ENCODE measurements around the gene IMPDH1. TPM values are rescaled to one million over a fixed set of nuclear protein-coding genes. Genes with fewer than 3 reads are reported as not detected.

The IMPDH1 gene
- polyA plus RNA-seq, 6 donors from 2014 or later = 24.6 to 39.6 (median 26.8) TPM

GRCh38 chr7:128384726-128385125 is 25.1 kb downstream of the IMPDH1 start:
- Mint-ChIP-seq H3K36me3 (no peaks in the 10 kb centered on the region), H3K27me3 (no peaks in the 10 kb centered on the region), H3K9me3 (peaks cover 0 to 2% (median 0%) of the 10 kb centered on the region in 7 donors), H3K27ac (no peak overlapping the region), H3K4me3 (no peak overlapping the region), H3K4me1 (peaks cover 0 to 9% (median 7%) of the 10 kb centered on the region in 3 donors)
- DNase-seq (no peak), ATAC-seq (ENCODE audit: low read depth in 2 of 2) (no peak)

GRCh38 chr7:128383776-128384175 is 26.0 kb downstream of the IMPDH1 start:
- DNase-seq (no peak), ATAC-seq (ENCODE audit: low read depth in 2 of 2) (no peak)
- Mint-ChIP-seq H3K27ac (no peak overlapping the region), H3K4me3 (peak overlapping the region in 1 of 8 donors; percentile 29), H3K9me3 (peaks cover 0 to 2% (median 0%) of the 10 kb centered on the region in 7 donors), H3K36me3 (no peaks in the 10 kb centered on the region), H3K4me1 (peaks cover 0 to 9% (median 7%) of the 10 kb centered on the region in 3 donors), H3K27me3 (no peaks in the 10 kb centered on the region)

- peaks cover 0 to 8% (median 0%) of the 10 kb centered on the region in 3 donors for H3K27me3 Mint-ChIP-seq
- DNase-seq (no peak), ATAC-seq (ENCODE audit: low read depth in 2 of 2) (peak; percentile 21 to 35)
- H3K9me3 Mint-ChIP-seq = peaks cover 0 to 2% (median 0%) of the 10 kb centered on the region in 7 donors
- no peaks in the 10 kb centered on the region for H3K4me1 Mint-ChIP-seq
- no peak overlapping the region for H3K4me3 Mint-ChIP-seq
- H3K36me3 Mint-ChIP-seq = no peaks in the 10 kb centered on the region
- H3K27ac Mint-ChIP-seq = no peak overlapping the region
Observed at GRCh38 chr7:128381161-128381821, 28.5 kb downstream of the IMPDH1 start.

- Mint-ChIP-seq H3K9me3 (no peaks in the 10 kb centered on the region), H3K36me3 (no peaks in the 10 kb centered on the region), H3K27me3 (peaks cover 0 to 11% (median 0%) of the 10 kb centered on the region in 3 donors), H3K4me1 (no peaks in the 10 kb centered on the region), H3K4me3 (no peak overlapping the region), H3K27ac (no peak overlapping the region)
- ATAC-seq (ENCODE audit: low read depth in 2 of 2) (no peak), DNase-seq (no peak)
Observed at GRCh38 chr7:128380483-128381106, 29.2 kb downstream of the IMPDH1 start.

GRCh38 chr7:128379900-128380479 is 29.8 kb downstream of the IMPDH1 start:
- ATAC-seq (ENCODE audit: low read depth in 2 of 2) (no peak), DNase-seq (no peak)
- Mint-ChIP-seq H3K4me3 (no peak overlapping the region), H3K9me3 (no peaks in the 10 kb centered on the region), H3K27me3 (peaks cover 0 to 11% (median under 1%) of the 10 kb centered on the region in 3 donors), H3K27ac (peak overlapping the region in 1 of 6 donors; percentile 11), H3K36me3 (no peaks in the 10 kb centered on the region), H3K4me1 (no peaks in the 10 kb centered on the region)

- H3K4me1 Mint-ChIP-seq = no peaks in the 10 kb centered on the region
- peak overlapping the region in 1 of 6 donors; percentile 80 for H3K27ac Mint-ChIP-seq
- no peak for DNase-seq
- no peak for ATAC-seq (ENCODE audit: low read depth in 2 of 2)
- H3K36me3 Mint-ChIP-seq = no peaks in the 10 kb centered on the region
- H3K27me3 Mint-ChIP-seq = peaks cover 8 to 19% (median 14%) of the 10 kb centered on the region in 3 donors
- no peak overlapping the region for H3K4me3 Mint-ChIP-seq
- peaks cover 0 to 4% (median 0%) of the 10 kb centered on the region in 7 donors for H3K9me3 Mint-ChIP-seq
Observed at GRCh38 chr7:128378637-128379036, 31.1 kb downstream of the IMPDH1 start.

GRCh38 chr7:128376077-128376476 is 33.7 kb downstream of the IMPDH1 start:
- Mint-ChIP-seq H3K27ac (no peak overlapping the region), H3K4me1 (no peaks in the 10 kb centered on the region), H3K27me3 (peaks cover 15 to 22% (median 22%) of the 10 kb centered on the region in 3 donors), H3K4me3 (no peak overlapping the region), H3K9me3 (peaks cover 0 to 4% (median 0%) of the 10 kb centered on the region in 7 donors), H3K36me3 (no peaks in the 10 kb centered on the region)
- DNase-seq (no peak), ATAC-seq (ENCODE audit: low read depth in 2 of 2) (no peak)

GRCh38 chr7:128374041-128374440 is 35.7 kb downstream of the IMPDH1 start:
- H3K4me3 Mint-ChIP-seq = no peak overlapping the region
- no peaks in the 10 kb centered on the region for H3K4me1 Mint-ChIP-seq
- DNase-seq (no peak), ATAC-seq (ENCODE audit: low read depth in 2 of 2) (no peak)
- no peaks in the 10 kb centered on the region for H3K36me3 Mint-ChIP-seq
- peak overlapping the region in 1 of 6 donors; percentile 48 for H3K27ac Mint-ChIP-seq
- H3K9me3 Mint-ChIP-seq = peaks cover 0 to 4% (median 0%) of the 10 kb centered on the region in 7 donors
- H3K27me3 Mint-ChIP-seq = peaks cover 22 to 30% (median 25%) of the 10 kb centered on the region in 3 donors

- Mint-ChIP-seq H3K36me3 (no peaks in the 10 kb centered on the region), H3K4me1 (no peaks in the 10 kb centered on the region), H3K27ac (no peak overlapping the region), H3K9me3 (peaks cover 0 to 4% (median 0%) of the 10 kb centered on the region in 7 donors), H3K4me3 (no peak overlapping the region), H3K27me3 (peaks cover 22 to 34% (median 25%) of the 10 kb centered on the region in 3 donors)
- ATAC-seq (ENCODE audit: low read depth in 2 of 2) = no peak
- no peak for DNase-seq
Observed at GRCh38 chr7:128373606-128374005, 36.2 kb downstream of the IMPDH1 start.

GRCh38 chr7:128370491-128370890 is 39.3 kb downstream of the IMPDH1 start:
- Mint-ChIP-seq H3K4me1 (no peaks in the 10 kb centered on the region), H3K4me3 (no peak overlapping the region), H3K27me3 (peaks cover 35 to 54% (median 42%) of the 10 kb centered on the region in 3 donors), H3K36me3 (no peaks in the 10 kb centered on the region), H3K9me3 (peaks cover 0 to 4% (median 2%) of the 10 kb centered on the region in 7 donors), H3K27ac (no peak overlapping the region)
- ATAC-seq (ENCODE audit: low read depth in 2 of 2) = no peak
- DNase-seq = no peak

- Mint-ChIP-seq H3K9me3 (peaks cover 0 to 2% (median 0%) of the 10 kb centered on the region in 7 donors), H3K27ac (no peak overlapping the region)
Observed at GRCh38 chr7:128366986-128367385, 42.8 kb downstream of the IMPDH1 start.

GRCh38 chr7:128366300-128366699 is 43.5 kb downstream of the IMPDH1 start:
- Mint-ChIP-seq H3K27me3 (peaks cover 61 to 76% (median 71%) of the 10 kb centered on the region in 3 donors), H3K4me3 (no peak overlapping the region), H3K36me3 (no peaks in the 10 kb centered on the region), H3K9me3 (peaks cover 0 to 2% (median 0%) of the 10 kb centered on the region in 7 donors), H3K4me1 (peaks cover 9 to 11% (median 10%) of the 10 kb centered on the region in 3 donors), H3K27ac (no peak overlapping the region)
- ATAC-seq (ENCODE audit: low read depth in 2 of 2) = no peak
- no peak for DNase-seq

More at GRCh38 chr7:128366986-128367385, 42.8 kb downstream of the IMPDH1 start:
- no peaks in the 10 kb centered on the region for H3K36me3 Mint-ChIP-seq
- ATAC-seq (ENCODE audit: low read depth in 2 of 2) = no peak
- no peak overlapping the region for H3K4me3 Mint-ChIP-seq
- H3K4me1 Mint-ChIP-seq = peaks cover 5 to 7% (median 6%) of the 10 kb centered on the region in 3 donors
- H3K27me3 Mint-ChIP-seq = peaks cover 60 to 74% (median 69%) of the 10 kb centered on the region in 3 donors
- DNase-seq = no peak

GRCh38 chr7:128365432-128365831 is 44.4 kb downstream of the IMPDH1 start:
- peaks cover 57 to 77% (median 71%) of the 10 kb centered on the region in 3 donors for H3K27me3 Mint-ChIP-seq
- H3K27ac Mint-ChIP-seq = no peak overlapping the region
- peaks cover 17 to 18% (median 18%) of the 10 kb centered on the region in 3 donors for H3K4me1 Mint-ChIP-seq

More at GRCh38 chr7:128365432-128365831, 44.4 kb downstream of the IMPDH1 start:
- H3K4me3 Mint-ChIP-seq = no peak overlapping the region
- no peaks in the 10 kb centered on the region for H3K36me3 Mint-ChIP-seq
- ATAC-seq (ENCODE audit: low read depth in 2 of 2) = no peak
- no peak for DNase-seq
- peaks cover 0 to 2% (median 0%) of the 10 kb centered on the region in 7 donors for H3K9me3 Mint-ChIP-seq

All from naive B cell (primary cell).